Smooth muscle cell of the coronary artery (primary cell): ENCODE data around the gene PI4K2B. TPM values are rescaled to one million over a fixed set of nuclear protein-coding genes. Genes with fewer than 3 reads are reported as not detected.

Source experiments
- total RNA-seq: library from RNA; depleted of rRNA; stranded (reverse); fragments of >200 nt; gene quantifications from 2 replicates; pipeline ENCODE4 v1.2.3, GENCODE V29; 2014; ENCODE audit warnings: low replicate concordance

Gene PI4K2B
- total RNA-seq: 7.8 and 16.3 TPM in 2 replicates

DNA sequence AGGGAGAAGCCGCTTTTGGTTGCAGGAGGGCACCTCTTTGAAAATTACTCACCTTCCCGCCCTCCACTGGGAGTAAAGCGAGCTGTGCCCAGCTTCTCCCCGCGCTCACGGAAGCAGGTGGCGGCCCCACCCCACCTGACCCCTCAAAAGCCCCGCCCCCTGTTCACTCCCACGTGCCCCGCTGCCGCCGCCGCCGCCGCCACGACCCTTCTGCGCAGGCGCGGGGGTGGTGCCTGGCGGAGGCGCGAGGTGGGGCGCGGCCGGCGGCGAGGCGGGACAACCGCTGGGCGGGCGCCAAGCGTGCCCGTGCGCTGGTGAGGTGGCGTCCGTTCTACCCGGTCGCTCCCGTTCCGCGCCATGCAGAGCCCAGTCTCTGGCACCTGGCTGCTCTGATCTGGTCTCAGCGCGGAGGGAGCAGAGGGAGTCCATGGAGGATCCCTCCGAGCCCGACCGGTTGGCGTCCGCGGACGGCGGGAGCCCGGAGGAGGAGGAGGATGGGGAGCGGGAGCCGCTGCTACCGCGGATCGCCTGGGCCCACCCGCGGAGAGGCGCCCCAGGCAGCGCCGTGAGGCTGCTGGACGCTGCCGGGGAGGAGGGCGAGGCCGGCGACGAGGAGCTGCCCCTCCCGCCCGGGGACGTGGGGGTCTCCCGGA lies at the start of gene PI4K2B:
Gene PI4K2B (plus strand): TSS at position 297 of the 653 bp plus-strand sequence. CDS start 131 bp downstream, at position 428.

DNA sequence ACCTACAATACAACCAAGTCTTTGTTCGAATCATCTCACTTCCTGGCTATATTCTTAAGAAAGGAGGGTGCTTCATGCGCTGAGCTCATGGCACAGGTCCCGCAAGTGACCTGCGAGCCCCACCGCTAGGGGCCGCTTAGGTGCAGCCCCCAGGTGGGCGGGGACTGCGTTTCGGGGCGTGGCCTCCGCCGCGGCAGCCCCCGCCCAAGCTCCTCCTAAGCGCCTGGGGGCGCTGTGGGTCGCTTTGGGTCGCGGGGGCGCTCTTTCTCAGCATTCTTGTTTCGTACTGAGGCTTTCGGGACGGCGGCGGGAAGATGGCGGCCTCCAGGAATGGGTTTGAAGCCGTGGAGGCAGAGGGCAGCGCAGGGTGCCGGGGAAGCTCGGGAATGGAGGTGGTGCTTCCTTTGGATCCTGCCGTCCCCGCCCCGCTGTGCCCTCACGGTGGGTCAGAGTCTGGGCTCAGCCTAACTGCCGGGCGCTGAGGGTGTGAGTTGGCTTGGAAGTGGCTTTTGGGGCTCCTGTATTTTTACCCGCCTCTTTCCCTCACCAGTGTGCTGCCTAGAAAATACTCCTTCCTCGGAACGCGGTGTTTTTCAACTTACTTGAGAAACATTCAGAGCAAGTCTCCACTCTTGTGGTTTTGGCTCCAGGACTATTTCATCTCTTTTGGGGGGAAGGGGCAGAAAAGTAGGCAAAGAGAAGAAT lies 78.8 kb downstream of the PI4K2B start, which contains the start of gene ZCCHC4:
Gene ZCCHC4 (plus strand): TSS at position 279 of the 705 bp plus-strand sequence. CDS start 36 bp downstream, at position 315.

Other genes starting within 250 kb of the PI4K2B start
- 0.08 and 1.2 TPM in 2 replicates for gene LGI2, start 203.1 kb upstream of the PI4K2B start, total RNA-seq
- gene SEPSECS, start 73.6 kb upstream of the PI4K2B start, total RNA-seq: 5.2 and 7.1 TPM in 2 replicates
- 6.2 and 10.4 TPM in 2 replicates for gene ZCCHC4, start 78.7 kb downstream of the PI4K2B start, total RNA-seq
- 11.9 and 16.5 TPM in 2 replicates for gene ANAPC4, start 143.2 kb downstream of the PI4K2B start, total RNA-seq